Measurements from ENCODE around the gene PDE9A. TPM values are rescaled to one million over a fixed set of nuclear protein-coding genes. Genes with fewer than 3 reads are reported as not detected.

The PDE9A gene
- total RNA-seq, 1 donor from 2014 or later, result 7.9 TPM

GRCh38 chr21:42655796-42656770, 2.7 kb downstream of the PDE9A start:
- no peak for DNase-seq (ENCODE audit: low spot score)

DNA sequence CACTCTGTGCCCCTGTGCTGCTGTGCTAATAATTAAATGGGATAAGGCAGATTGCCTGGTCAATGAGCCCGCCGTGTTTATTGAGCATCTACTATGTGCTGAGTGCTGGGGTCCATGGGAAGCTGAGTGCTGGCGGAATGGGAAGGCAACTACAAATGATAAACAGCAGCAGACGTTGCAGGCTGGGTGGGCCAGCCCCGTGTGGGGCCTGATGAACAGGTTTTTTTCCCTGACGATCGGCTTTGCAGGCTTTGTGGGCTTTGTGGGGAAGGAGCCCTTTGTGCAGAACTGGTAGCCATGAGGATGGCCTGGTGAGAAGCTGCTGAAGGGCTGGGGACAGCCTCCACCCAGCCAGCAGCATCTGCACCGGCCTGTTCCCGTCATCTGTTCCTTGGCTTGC, 3.5 kb downstream of the PDE9A start:
- DNase-seq (ENCODE audit: low spot score), result no peak

DNA sequence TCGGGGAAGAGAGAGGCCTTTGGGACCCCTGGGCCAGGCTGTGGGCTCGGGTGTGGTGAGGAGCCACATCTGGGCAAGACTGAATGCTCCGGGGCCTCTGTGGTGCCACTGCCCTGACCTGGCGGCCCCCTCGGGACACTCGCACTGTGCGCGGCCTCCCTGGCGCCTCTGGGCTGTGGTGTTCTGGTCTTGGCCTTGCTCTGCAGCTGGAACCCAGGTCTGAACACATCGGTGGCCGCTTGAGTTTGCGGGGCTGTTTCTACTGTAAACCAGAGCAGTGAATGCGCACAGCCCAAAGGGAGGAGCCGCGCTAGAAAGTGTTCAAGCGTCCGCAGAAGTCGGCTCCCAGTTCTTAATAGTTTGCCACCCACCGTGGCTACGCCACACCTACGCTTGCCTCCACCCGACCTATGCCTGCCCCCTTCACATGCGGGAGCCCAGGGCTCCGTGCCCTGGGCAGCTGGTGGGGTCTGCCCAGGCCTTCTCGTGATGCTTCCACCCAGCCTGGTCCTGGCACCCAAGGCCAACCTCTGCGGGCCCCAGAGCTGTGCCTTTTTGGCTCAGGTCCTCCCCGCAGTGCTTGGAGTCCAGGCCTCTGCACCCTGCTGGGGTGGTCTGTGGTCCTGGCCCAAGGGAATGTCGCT, 4.4 kb downstream of the PDE9A start:
- no peak for DNase-seq (ENCODE audit: low spot score)

DNA sequence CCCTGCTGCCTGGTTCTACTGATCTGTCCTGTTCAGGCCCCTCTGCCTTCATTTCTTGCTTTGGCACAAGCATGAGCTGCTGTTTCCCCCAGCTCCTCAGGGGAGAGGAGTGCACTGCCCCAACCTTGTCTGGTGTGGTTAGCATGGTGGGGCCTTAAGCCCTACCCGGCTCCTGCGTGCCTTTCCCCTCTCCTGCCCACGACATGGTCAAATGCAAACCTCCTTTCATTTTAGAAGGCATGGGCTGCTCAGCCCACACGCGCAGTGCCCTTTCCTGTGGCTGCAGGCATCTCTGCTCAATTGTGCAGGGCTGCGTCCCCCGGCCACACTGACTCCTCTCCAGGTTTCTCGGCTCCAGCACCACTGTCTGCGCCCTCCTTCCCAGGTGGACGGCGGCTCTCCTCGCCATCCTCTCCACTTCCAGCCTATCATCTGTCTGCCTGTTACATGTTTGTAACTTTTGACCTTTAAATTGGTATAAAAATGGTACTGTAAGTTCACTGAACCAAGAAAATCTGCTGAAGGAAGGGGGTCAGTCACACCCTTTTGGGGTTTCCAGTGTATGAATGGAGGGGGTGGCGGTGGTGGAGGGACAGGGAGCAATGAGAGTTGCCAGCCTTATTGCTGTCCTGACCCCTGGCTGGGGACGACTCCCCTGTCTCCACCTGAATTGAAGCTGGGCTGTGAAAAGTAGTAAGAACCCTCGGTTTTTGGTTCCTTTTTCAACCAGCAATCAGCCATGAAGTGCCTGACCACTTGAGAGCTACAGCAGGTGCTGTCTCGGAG, 5.1 kb downstream of the PDE9A start:
- no peak for DNase-seq (ENCODE audit: low spot score)

GRCh38 chr21:42659416-42660117, 6.1 kb downstream of the PDE9A start:
- no peak for DNase-seq (ENCODE audit: low spot score)

DNA sequence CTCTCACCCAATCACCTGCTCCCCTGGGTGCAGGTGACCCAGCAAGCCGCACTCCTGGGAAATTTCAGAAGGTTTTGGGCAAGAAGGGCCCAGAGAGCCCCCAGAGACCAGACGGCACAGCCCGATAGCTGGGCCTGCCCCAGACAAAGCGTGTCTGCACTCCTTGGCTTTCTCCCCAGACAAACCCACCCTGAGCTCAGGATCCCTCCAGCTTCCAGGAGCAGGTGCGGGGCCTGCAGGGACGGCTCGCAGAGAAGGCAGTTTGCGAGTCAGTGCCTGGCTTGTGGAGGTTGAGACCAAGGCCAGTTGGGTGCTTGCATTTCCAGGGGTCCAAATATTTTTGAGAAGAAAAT, 6.7 kb downstream of the PDE9A start:
- DNase-seq (ENCODE audit: low spot score), result no peak

DNA sequence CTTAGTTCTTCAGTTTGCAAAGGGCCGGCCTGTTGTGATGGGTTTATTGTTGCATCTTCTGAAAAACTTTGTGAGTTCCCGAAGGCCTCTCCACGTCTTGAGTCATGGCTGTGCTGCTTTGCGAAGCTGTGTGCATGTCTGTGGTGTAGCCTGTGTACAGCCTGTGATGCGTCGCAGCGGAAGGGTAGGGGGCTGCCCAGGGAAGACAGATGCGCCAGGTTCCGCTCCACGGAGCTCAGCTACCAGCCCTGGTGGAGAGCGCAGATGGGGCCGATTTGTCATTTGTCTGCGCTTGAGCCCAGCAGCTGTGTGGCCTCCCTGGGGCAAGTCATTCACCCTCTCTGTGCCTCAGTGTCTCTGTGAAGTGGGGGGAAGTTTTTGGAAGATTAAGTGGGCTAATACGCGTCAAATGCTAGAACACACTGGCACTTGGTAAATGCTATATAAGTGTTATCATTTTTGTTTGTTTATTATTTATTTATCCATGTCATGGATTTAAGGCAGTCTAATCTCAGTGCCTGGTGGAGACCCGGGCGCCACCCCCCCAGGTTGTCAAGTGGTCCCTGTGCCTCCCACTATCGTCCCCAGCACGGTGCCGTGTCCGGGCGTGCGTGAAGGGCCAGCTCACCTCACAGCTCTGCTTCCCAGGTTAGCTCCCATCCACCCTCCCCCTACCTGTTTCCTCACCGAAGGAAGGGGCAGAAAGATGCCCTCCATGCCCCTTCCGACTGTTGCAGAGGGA, 8.4 kb downstream of the PDE9A start:
- no peak for DNase-seq (ENCODE audit: low spot score)

DNA sequence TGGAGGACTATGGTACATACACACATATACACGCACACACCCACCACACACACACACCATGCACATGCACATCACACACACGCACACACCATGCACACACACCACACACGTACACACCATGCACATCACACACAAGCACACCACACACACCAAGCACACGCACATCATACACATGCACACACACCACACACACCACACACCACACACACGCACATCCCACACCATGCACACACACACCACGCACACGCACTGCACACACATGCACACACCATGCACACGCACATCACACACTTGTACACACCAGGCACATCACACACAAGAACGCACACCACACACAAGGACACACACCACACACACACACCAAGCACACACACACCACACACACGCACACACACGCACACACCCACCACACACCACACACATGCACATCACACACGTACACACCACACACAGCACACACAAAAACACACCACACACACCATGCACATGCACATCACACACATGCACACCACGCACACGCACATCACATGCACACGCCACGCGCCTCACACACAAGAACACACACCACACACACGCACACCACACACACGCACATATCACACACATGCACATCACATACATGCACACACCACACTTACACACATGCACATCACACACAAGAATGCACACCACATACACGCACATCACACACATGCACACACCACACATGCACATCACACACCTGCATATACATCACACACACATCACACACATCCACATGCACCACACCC, 9.2 kb downstream of the PDE9A start:
- DNase-seq (ENCODE audit: low spot score), result no peak

DNA sequence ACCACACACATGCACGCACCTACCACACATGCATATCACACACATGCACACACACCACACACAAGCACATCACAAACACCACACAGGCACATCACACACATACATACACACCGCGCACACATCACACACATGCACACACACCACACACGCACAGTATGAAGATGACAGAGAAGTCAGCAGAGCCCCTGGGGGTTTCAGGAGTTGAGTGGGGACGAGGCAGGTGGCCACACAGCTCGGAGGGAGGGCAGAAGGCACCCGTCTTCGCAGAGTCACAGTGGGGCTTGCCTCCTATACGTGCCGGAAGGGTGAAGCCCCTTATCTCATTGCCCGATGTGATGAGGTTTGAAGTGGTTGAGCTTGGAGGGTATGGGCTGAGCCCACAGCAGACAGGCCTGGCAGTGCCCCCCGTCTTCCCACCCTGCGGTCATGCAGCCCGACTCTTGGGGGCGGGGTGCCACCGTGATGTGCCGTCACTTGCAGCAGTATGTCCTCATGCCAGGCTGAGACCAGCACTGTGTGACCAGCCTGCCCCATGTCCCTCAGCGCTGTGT, 9.9 kb downstream of the PDE9A start:
- DNase-seq (ENCODE audit: low spot score), result no peak

- no peak for DNase-seq (ENCODE audit: low spot score)
Observed at GRCh38 chr21:42663860-42664535, 10.6 kb downstream of the PDE9A start.

- DNase-seq (ENCODE audit: low spot score), result no peak
Observed at GRCh38 chr21:42664614-42665013, 11.2 kb downstream of the PDE9A start.

DNA sequence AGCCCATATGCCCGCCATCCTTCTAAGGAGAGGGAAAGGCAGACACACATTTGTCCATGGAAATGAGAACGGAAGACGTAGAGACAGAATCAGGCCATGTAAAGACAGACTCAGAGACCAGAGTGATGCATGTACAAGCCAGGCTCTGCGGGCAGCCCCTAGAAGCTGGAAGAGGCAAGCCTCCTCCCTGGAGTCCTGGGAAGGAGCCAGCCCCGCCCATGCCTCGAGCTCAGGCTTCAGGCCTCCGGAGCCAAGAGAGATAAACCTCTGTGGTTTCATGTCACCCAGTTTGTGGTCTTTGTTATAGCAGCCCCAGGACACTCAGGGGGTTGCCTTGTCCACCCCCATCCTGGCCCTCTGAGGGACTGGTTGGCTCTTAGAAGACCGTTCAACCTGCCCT, 11.6 kb downstream of the PDE9A start:
- no peak for DNase-seq (ENCODE audit: low spot score)

DNA sequence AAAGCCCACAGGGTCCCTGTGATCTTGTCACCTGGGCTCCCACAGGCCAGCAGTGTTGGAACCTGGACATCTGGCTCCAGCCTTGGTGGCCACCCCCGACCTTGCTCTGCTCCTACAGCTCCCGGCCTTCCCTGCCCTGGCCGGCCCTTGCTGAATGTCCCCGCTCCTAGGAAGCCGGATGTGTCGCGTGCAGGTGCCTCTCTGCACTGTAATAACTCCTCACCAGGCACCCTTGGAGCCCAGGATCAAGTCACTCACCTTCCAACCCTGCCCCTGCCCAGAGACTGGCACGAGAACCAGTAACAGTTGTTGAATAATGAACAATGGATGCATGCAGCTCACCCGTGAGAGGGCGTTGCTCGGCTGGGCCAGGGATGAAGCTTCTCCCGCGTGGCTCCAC, 12.1 kb downstream of the PDE9A start:
- DNase-seq (ENCODE audit: low spot score), result no peak

GRCh38 chr21:42666023-42666747, 12.8 kb downstream of the PDE9A start:
- DNase-seq (ENCODE audit: low spot score), result no peak

GRCh38 chr21:42666925-42667324, 13.5 kb downstream of the PDE9A start:
- DNase-seq (ENCODE audit: low spot score), result no peak

- no peak for DNase-seq (ENCODE audit: low spot score)
Observed at GRCh38 chr21:42668298-42668992, 15.0 kb downstream of the PDE9A start.

DNA sequence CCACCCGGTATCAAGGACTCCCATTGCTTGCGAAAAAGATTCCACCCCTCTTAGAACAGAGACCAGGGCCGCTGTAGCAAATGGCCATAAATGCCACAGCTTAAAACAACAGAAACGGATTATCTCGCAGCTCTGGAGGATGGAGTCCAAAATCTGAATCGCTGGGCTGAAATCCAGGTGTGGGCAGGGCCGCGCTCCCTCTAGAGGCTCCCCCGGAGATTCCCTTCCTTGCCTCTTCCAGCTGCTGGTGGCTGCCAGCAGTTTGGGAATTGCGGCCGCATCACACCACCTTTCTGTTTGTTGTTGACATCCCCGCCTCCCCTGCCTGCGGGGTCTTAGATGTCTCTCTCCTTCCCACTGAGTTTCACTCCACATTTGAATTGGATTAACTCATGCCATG, 15.6 kb downstream of the PDE9A start:
- DNase-seq (ENCODE audit: low spot score), result no peak

All from mesenteric fat pad (tissue), 1 donor.